GM18505 (cell line): ENCODE data around the gene SEMA4D.
A peak's percentile ranks its signal among the peaks of the same experiment; 100 is the strongest.

Source experiments
- ATAC-seq: cut with Tn5 transposase; IDR thresholded peaks from one replicate; pipeline ENCODE4 v1.9.1; 2021; ENCODE audit not compliant: unreplicated experiment
- POLR2A ChIP-seq: IDR thresholded peaks from 4 replicates; pipeline ENCODE4 v1.6.1; 2011; ENCODE audit warnings: borderline replicate concordance; ENCODE audit not compliant: insufficient read depth, insufficient read length; ENCODE audit errors: extremely low read depth

SEMA4D gene

DNA sequence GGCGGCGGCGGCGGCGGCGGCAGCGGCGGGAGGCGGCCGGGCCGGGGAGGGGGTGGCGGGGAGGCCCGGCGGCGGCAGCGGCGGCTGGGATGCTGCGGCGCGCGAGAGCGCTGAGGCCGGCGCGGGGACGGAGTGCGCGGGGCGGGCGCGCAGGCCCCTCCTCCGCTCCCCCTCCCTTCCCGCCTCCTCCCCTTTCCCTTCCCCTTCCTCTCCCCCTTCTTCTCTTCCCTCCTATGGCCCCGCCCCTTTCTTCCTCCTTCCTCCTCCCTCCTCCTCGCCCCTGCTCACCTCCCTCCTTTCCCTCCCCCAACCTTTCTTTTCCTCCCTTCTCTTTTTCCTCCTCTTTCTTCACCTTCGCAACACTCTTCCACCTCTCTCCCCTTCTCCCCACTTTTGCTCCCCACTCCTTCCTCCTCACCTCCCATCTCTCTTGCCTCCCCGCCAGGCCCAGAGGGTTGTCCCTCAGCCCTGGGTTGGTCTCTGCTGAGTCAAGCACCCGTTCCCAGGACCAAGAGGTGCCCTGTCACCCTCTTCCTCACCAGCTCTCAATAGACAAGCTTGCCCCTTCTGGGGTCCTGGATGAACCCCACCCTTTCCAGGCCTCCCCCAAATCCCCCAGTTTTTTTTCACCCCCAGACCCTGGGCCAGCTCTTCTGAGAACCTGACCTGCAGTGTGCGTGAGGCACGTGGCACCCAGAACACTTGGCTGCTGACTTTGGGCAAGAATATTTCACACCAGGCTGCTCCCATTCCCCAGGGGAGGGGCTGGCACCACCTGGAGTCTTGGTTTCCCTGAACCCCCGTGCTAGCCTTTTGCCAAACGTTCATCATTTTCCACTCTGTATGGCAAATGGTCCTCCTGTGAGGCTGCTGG, at the start of gene SEMA4D:
SEMA4D (minus strand) TSS at position 136 of the 874 bp plus-strand sequence. CDS start 92,657 bp downstream, outside the sequence.
- ATAC-seq, result peak; percentile 35
- TF ChIP-seq POLR2A, result peak; percentile 25

DNA sequence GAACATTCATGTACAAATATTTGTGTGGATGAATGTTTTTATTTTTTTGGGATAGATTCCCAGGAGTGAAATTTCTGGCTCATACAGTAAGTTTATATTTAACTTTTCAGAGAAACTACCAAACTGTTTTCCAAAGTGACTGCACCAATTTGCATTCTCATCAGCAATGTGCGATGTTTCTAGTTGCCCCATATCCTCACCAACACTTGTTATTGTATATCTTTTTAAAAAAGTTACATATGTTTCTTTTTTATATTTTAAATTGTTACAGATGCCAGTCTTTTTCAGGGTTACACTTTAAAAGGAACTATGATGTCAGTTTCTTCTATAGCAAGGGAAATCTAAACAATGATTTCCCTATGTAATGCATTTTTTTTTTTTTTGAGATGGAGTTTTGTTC, 49.1 kb upstream of the SEMA4D start:
- no peak for ATAC-seq

GRCh38 chr9:89544279-89544661, 46.4 kb upstream of the SEMA4D start:
- no peak for TF ChIP-seq POLR2A
- ATAC-seq, result no peak

More for the DNA sequence above, 49.1 kb upstream of the SEMA4D start:
- TF ChIP-seq POLR2A, result no peak

- no peak for TF ChIP-seq POLR2A
- no peak for ATAC-seq
Observed at GRCh38 chr9:89543621-89544278, 45.8 kb upstream of the SEMA4D start.

DNA sequence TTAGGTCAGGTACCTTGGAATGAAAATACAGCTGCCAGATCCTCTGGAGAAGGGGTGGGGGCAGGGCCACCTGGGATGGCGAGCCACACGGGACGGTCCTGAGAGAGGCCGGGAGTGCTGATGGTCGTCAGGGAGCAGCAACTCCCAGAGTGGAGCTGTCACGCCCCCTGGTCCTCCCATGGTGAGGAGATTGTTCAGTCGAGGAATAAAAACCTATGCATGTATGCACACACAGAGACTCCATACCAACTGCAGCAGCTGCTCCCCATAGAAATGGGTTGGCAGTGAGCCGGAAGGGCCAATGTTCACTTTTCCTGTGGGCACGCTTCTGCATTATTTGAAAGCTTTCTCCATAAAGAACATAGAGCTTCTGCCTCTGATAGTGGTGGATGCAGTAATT, 45.2 kb upstream of the SEMA4D start:
- ATAC-seq, result no peak

GRCh38 chr9:89542401-89543021, 44.6 kb upstream of the SEMA4D start:
- ATAC-seq, result no peak

More for the DNA sequence above, 45.2 kb upstream of the SEMA4D start:
- no peak for TF ChIP-seq POLR2A

GRCh38 chr9:89541798-89542197, 43.9 kb upstream of the SEMA4D start:
- ATAC-seq, result no peak
- no peak for TF ChIP-seq POLR2A

More at GRCh38 chr9:89542401-89543021, 44.6 kb upstream of the SEMA4D start:
- no peak for TF ChIP-seq POLR2A

DNA sequence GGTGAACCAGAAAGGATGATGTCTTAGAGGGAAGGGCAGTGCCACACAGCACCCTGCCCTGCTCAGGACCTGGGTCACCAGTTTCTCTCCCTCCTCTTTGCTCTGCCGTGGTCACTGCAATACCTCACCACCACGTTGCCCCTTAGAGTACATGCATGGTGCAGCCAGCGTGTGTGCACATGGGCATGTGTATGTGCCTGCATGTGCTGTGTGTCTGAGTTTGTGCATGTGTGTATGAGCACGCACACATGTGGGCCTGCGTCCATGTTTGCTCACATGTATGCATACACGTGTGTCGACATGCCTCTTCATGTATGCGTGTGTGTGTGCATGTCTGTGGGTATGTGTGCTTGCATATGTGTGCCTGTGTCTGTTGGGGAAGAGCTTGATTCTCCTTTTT, 41.5 kb upstream of the SEMA4D start:
- ATAC-seq, result no peak
- TF ChIP-seq POLR2A, result no peak

DNA sequence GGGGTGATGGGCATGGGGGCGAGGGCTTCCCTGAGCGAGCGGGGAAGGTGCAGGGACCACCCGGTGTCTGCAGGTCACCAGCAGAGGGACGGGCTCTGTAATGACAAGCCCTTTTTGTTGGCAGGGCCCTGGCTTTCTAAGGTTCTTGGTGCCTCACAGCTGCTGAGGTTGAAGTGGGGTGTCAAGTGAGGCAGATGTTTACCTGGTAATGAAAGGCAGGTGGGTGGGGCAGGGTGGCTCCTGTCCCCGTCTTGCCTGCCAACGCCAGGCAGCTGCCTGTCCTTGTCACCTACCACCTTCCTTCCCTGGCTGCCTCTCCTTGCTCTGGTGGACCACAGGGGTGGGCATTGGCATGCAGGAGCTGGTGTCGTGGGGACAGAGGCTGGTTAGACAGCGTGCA, 41.0 kb upstream of the SEMA4D start:
- TF ChIP-seq POLR2A, result no peak

DNA sequence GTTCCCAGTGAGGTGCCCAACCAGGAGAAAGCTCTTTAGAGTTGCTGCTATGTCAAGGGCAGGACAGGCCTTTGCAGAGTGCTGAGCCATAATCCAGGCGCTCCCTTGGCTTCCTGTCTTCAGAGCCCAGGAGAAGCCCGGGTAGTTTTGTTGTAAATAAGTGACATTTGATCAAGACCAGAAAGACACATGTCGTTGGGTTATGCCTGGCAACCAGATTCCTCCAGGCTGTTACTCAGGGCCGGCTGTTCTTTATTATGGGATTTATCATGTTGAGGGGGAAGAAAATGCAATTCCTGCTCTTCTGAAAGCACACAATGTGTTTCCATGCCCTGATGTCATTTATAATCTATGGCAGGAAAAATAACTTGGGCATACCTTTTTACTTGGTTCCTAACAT, 39.3 kb upstream of the SEMA4D start:
- TF ChIP-seq POLR2A, result no peak
- ATAC-seq, result no peak

More for the DNA sequence above, 41.0 kb upstream of the SEMA4D start:
- no peak for ATAC-seq

DNA sequence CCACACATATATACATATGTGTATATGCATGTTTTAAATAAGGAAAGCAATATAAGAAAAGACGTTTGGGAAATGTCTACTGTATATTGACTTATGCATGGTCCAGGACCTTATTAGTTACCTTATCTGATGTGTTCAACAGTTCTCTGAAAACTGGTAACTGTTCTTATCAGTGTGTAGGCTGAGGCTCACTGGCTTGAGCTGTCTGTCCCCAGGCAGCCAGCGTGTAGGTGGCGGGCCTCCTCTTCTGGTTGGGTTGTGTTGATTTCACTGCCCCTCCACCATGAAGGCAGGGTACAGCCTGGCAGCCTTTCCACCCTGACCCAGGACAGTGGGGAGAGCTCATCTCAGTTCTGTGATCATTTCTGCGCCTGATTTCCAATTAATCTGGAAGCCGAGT, 38.7 kb upstream of the SEMA4D start:
- ATAC-seq, result no peak

GRCh38 chr9:89536145-89536574, 38.2 kb upstream of the SEMA4D start:
- no peak for ATAC-seq
- no peak for TF ChIP-seq POLR2A

More for the DNA sequence above, 38.7 kb upstream of the SEMA4D start:
- no peak for TF ChIP-seq POLR2A

DNA sequence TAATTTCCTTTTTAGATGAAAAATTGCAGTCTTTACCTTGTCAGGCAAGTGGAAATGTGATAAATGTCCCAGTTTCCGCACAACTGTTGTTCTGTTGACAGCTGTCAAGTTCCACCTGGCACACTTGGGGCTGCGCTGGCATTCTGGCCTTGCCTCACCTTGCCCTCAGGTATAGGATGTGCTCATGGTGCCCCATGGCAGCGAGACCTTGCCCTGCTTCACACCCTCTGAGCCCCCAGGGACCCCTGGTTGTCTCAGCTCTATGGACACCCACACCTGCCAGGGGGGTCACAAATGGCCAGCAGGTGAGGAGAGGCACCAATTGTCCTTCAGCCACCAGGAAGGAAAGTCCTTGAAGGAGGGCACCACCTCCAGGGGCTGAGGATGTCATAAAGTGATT, 37.5 kb upstream of the SEMA4D start:
- TF ChIP-seq POLR2A, result no peak
- no peak for ATAC-seq

- ATAC-seq, result no peak
- no peak for TF ChIP-seq POLR2A
Observed at GRCh38 chr9:89534515-89535287, 36.8 kb upstream of the SEMA4D start.
